ENCODE data around the gene NELL1.

DNA sequence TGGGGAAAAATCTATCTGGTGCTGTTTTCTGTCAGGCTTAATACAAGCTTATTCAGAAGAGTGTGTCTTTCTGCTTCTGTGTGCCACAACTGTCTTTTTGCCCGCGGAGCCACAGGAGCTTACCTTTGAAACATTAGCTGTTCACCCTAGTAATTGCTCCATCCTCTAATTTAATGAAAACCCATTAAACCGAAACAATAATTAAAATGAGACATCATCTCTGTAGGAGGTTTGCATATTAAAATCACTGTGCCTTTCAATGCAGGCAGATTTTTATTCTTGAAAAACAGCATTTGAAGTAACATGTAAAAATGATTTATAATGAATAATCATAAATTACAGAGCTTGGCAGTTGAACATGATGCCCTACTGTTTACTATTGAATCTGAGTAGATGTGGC, 102.3 kb downstream of the NELL1 start:
- TF ChIP-seq, protein P1, sequence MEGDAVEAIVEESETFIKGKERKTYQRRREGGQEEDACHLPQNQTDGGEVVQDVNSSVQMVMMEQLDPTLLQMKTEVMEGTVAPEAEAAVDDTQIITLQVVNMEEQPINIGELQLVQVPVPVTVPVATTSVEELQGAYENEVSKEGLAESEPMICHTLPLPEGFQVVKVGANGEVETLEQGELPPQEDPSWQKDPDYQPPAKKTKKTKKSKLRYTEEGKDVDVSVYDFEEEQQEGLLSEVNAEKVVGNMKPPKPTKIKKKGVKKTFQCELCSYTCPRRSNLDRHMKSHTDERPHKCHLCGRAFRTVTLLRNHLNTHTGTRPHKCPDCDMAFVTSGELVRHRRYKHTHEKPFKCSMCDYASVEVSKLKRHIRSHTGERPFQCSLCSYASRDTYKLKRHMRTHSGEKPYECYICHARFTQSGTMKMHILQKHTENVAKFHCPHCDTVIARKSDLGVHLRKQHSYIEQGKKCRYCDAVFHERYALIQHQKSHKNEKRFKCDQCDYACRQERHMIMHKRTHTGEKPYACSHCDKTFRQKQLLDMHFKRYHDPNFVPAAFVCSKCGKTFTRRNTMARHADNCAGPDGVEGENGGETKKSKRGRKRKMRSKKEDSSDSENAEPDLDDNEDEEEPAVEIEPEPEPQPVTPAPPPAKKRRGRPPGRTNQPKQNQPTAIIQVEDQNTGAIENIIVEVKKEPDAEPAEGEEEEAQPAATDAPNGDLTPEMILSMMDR (IDR thresholded peaks at IDR 0.05): no peak
- TF ChIP-seq EZH2 (IDR thresholded peaks at IDR 0.05): no peak

Data from neural progenitor cell (in vitro differentiated cells).